Right atrium auricular region (tissue), 2 donors: ENCODE measurements around the gene SEC62. TPM values are rescaled to one million over a fixed set of nuclear protein-coding genes. Genes with fewer than 3 reads are reported as not detected.

Experiments
- DNase-seq: peaks from one replicate; pipeline ENCODE4 v3.0.0-alpha.2; 2019; ENCODE audit warnings: low spot score
- H3K27ac ChIP-seq, 2 donors: fragments of 200-600 bp; sonication (generic); 1 replicate in 1 of 2; 2 replicates in 1 of 2; pipeline ENCODE4 v1.5.1; 2016 to 2019
- H3K27me3 ChIP-seq, 2 donors: fragments of 200-600 bp; sonication (generic); one replicate each; pipeline versions ENCODE4 v1.5.1 to v1.6.0; 2017 to 2019
- H3K36me3 ChIP-seq: fragments of 200-600 bp; sonication (generic); one replicate; pipeline ENCODE4 v1.5.1; 2016
- H3K4me1 ChIP-seq, 2 donors: fragments of 200-600 bp; sonication (generic); one replicate each; pipeline versions ENCODE4 v1.5.1 to v1.6.0; 2017 to 2019
- H3K4me3 ChIP-seq, 2 donors: fragments of 200-600 bp; sonication (generic); 1 replicate in 1 of 2; 2 replicates in 1 of 2; pipeline ENCODE4 v1.5.1; 2017 to 2019; ENCODE audit warnings: mild to moderate bottlenecking in 1 of 2, moderate library complexity in 1 of 2
- H3K9me3 ChIP-seq, 2 donors: fragments of 200-600 bp; sonication (generic); one replicate each; pipeline ENCODE4 v1.5.1; 2019
- total RNA-seq, 2 donors: library from RNA; depleted of rRNA; stranded (reverse); fragments of >200 nt; gene quantifications; one replicate each; pipeline ENCODE4 v1.1.0, GENCODE V29; 2016
- TF ChIP-seq, protein P1 (sequence below), 2 donors: fragments of 200-600 bp; sonication (generic); IDR thresholded peaks; one replicate each; pipeline ENCODE4 v1.5.1; 2019; ENCODE audit warnings: antibody characterized with exemption in 2 of 2

SEC62 gene
- total RNA-seq, 2 donors from 2014 or later = 29.5 to 31.2 TPM

DNA sequence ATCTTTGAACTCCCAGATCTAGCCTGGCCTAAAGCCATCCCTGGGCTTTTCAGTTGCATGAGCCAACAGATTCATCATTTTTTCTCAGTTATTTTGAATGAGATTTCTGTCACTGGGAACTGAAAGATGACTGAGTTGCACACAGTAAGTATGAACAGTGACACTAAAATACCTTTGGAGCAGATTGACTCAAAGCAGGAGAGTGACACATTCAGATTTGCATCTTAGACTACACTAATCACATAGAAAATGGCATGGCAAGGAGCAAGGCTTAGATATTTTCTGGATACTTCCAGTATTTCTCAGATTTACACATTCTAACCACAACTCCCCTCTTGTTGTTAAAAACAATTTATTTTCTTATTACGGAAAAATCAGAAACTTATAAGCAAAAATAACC lies 32.8 kb downstream of the SEC62 start:
- DNase-seq = no peak
- Histone ChIP-seq H3K9me3 (no peaks in the 10 kb centered on the region), H3K4me1 (no peaks in the 10 kb centered on the region), H3K27ac (no peak overlapping the region), H3K36me3 (peaks cover 3% of the 10 kb centered on the region), H3K4me3 (no peak overlapping the region), H3K27me3 (no peaks in the 10 kb centered on the region)
- TF ChIP-seq, protein P1, sequence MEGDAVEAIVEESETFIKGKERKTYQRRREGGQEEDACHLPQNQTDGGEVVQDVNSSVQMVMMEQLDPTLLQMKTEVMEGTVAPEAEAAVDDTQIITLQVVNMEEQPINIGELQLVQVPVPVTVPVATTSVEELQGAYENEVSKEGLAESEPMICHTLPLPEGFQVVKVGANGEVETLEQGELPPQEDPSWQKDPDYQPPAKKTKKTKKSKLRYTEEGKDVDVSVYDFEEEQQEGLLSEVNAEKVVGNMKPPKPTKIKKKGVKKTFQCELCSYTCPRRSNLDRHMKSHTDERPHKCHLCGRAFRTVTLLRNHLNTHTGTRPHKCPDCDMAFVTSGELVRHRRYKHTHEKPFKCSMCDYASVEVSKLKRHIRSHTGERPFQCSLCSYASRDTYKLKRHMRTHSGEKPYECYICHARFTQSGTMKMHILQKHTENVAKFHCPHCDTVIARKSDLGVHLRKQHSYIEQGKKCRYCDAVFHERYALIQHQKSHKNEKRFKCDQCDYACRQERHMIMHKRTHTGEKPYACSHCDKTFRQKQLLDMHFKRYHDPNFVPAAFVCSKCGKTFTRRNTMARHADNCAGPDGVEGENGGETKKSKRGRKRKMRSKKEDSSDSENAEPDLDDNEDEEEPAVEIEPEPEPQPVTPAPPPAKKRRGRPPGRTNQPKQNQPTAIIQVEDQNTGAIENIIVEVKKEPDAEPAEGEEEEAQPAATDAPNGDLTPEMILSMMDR (IDR thresholded peaks at IDR 0.05) = no peak

DNA sequence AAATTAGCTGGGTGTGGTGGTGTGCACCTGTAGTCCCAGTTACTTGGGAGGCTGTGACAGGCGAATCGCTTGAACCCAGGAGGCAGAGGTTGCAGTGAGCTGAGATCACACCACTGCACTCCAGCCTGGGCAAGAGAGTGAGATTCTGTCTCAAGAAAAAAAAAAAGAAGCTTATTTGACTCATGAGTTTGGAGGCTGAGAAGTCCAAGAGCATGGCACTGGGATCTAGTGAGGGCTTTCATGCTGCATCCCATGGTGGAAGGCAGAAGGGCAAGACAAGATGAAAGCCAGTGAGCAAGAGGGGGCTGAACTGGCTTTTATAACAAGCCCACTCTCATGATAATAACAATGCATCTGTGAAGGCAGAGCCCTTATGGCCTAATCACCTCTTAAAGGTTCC lies 33.4 kb downstream of the SEC62 start:
- no peak overlapping the region for H3K27ac ChIP-seq
- no peak overlapping the region for H3K4me3 ChIP-seq
- TF ChIP-seq, protein P1 (IDR thresholded peaks at IDR 0.05) = no peak
- no peaks in the 10 kb centered on the region for H3K4me1 ChIP-seq
- DNase-seq = no peak
- no peaks in the 10 kb centered on the region for H3K9me3 ChIP-seq
- H3K27me3 ChIP-seq = no peaks in the 10 kb centered on the region
- H3K36me3 ChIP-seq = no peaks in the 10 kb centered on the region

DNA sequence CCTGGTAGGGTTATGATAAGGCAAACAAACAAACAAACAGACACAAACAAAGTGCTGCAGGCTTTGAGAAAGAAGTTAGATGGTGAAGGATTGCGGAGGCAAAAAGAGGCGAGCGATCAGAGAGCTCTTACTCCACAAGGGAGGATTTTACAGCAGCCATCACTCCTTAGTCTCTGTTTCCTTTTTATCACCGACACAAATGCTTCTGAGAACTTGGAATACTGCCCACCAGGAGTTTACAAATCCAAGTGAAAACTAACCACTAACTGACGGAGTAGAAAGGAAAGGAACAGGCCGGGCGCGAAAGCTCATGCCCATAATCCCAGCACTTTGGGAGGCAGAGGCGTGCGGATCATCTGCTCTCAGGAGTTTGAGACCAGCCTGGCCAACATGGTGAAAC lies 35.6 kb downstream of the SEC62 start:
- TF ChIP-seq, protein P1 (IDR thresholded peaks at IDR 0.05) = no peak
- Histone ChIP-seq H3K4me3 (peak overlapping the region in 1 of 2 donors; percentile 32), H3K4me1 (no peaks in the 10 kb centered on the region), H3K36me3 (no peaks in the 10 kb centered on the region), H3K27ac (peak overlapping the region in 1 of 2 donors; percentile 0), H3K9me3 (no peaks in the 10 kb centered on the region), H3K27me3 (no peaks in the 10 kb centered on the region)
- DNase-seq = no peak

DNA sequence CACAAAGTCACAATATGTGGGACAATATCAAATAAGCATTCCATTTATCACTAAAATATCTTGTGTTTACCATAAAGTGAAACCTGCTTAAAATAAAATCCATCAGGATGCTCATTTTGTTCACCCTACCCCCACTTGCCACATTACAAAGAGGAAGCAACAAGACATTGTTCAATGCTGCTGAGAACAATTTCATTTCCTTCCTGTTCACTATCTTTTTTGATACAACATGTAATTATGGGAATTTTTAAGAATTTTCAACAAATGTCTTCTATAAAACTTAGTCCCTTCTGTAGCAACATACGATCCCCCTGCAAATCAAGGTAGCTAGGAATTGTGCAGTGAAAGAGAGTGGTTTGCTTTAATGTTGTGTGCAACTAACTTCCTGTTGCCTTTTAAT lies 36.3 kb downstream of the SEC62 start:
- Histone ChIP-seq H3K4me1 (no peaks in the 10 kb centered on the region), H3K27me3 (no peaks in the 10 kb centered on the region), H3K9me3 (no peaks in the 10 kb centered on the region), H3K4me3 (peak overlapping the region in 1 of 2 donors; percentile 32), H3K27ac (no peak overlapping the region), H3K36me3 (no peaks in the 10 kb centered on the region)
- TF ChIP-seq, protein P1 (IDR thresholded peaks at IDR 0.05) = no peak
- DNase-seq = no peak

DNA sequence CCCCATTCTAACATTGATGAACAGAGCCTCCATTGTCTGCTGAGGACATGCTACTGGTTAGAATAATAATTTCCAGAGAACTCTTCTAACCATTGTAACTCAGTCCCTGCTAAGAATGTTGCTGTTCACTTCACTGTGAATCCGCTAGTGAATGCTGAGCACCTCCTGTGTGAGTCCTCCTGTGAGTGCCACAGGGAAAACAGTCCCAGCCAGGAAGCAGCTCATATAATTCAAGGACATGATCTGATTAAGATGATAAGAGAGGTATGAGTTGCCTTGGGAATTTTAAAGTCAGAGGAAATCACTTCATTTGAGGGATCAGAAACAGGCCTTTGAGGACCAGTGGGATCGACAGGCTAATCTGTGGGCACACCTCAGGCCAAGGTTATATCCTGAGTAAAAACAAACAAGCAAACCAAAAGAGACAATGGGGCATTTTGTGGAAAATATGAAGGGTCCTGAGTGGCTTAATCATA lies 37.3 kb downstream of the SEC62 start:
- TF ChIP-seq, protein P1 (IDR thresholded peaks at IDR 0.05) = no peak
- no peak for DNase-seq
- no peaks in the 10 kb centered on the region for H3K4me1 ChIP-seq
- H3K4me3 ChIP-seq = no peak overlapping the region
- H3K27me3 ChIP-seq = no peaks in the 10 kb centered on the region
- no peaks in the 10 kb centered on the region for H3K36me3 ChIP-seq
- no peak overlapping the region for H3K27ac ChIP-seq
- no peaks in the 10 kb centered on the region for H3K9me3 ChIP-seq

DNA sequence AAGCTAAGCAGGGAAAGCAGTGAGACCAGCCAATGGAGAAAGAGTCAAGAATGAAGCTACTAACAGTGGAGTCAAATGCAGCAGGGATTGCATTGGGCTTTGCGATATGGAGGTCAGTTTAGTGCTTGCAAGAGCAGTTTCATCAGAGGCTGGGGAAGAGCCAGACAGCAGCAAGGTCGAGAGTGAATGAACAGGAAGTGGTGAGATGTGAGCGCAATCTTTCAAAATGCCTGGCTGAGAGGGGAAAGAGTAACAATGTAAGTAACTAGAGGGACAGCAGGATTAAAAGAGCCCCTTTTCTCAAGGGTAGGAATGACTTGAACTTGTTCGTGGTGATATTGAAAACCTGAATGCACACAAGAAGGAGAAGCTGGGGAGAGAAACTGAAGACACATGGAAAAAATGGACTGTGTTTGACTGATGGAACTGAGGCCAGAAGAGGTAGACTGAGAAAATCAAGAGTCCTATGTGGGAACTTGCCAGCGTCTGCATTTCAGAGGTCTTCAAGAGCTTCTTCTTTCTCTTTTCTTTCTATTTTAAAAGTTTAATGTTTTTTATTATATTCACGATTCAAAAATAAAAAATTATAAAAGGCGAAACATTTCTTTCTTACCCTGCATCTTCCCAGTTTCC lies 40.5 kb downstream of the SEC62 start:
- Histone ChIP-seq H3K36me3 (no peaks in the 10 kb centered on the region), H3K4me3 (no peak overlapping the region), H3K9me3 (no peaks in the 10 kb centered on the region), H3K27me3 (no peaks in the 10 kb centered on the region), H3K27ac (no peak overlapping the region), H3K4me1 (no peaks in the 10 kb centered on the region)
- DNase-seq = no peak
- TF ChIP-seq, protein P1 (IDR thresholded peaks at IDR 0.05) = no peak
